GM21529 (cell line): ENCODE measurements around the gene GPC4.
"Not testable (repeated sequence)": the region's sequence is repeated elsewhere in the genome, so short reads cannot be mapped to it uniquely, and the experiment has no call there.

Experiments
- ATAC-seq: cut with Tn5 transposase; IDR thresholded peaks from one replicate; pipeline ENCODE4 v1.9.1; 2021; ENCODE audit not compliant: unreplicated experiment

Gene GPC4

DNA sequence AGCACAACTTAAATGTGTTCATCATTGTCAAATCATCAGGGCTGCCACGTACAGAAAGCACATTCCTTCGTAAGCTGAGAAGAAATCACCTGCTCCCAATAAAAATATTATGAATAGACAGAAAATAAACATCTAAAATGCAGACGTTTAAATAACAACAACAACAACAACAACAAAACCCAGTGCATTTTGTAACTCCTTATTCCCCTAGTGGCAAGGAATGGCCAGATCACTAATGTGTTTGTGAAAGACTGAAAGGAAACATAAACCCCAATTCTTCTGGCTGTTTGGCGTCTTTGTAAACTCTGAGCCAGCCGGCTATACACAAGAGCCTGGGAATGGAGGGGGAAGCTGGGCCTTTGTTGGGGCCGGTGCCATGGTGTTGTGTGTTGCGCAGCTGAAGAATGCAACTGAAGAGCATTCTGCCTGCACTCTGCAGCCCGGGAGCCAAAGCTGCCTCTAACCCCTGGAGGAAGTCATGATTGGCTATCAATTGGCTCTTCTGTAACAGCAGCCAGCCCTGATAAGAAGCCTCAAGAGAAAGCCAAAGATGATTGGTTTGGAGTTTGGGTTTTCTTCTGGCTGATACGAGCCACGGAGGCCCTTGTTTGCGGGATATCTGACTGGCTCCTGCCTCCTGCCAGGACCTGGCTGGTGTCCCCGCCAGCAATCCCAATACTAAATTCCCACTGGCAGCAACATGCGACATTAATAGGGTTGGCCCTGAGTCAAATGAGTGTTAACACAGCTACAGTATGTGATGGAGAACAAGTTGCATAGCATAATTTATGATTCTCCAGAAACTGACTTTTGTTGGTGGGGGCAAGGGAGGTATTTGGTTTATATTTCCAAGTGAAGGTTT lies 107.4 kb downstream of the GPC4 start:
- no peak for ATAC-seq

- ATAC-seq: no peak
Measured at GRCh38 chrX:133307094-133307493, 108.2 kb downstream of the GPC4 start.

GRCh38 chrX:133306316-133306715 lies 109.0 kb downstream of the GPC4 start:
- ATAC-seq: no peak

DNA sequence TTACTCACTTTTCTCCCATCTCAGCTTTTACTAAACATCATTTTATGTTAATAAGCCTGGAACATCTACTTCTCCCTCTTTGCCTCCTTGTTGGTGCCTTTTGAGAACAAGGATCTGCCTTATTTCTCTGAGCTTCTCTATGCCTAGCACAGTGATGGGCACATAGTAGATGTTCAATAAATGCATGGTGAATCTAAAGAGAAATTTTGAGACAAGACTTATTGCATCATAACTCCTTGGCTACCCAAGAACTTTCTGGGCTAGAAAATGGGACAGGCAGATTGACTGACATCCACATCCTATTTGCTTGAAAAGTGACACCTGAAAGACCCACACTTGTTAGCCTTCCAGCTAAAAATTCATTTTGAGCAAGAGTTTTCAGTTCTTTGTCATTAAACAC lies 109.9 kb downstream of the GPC4 start:
- ATAC-seq: no peak

DNA sequence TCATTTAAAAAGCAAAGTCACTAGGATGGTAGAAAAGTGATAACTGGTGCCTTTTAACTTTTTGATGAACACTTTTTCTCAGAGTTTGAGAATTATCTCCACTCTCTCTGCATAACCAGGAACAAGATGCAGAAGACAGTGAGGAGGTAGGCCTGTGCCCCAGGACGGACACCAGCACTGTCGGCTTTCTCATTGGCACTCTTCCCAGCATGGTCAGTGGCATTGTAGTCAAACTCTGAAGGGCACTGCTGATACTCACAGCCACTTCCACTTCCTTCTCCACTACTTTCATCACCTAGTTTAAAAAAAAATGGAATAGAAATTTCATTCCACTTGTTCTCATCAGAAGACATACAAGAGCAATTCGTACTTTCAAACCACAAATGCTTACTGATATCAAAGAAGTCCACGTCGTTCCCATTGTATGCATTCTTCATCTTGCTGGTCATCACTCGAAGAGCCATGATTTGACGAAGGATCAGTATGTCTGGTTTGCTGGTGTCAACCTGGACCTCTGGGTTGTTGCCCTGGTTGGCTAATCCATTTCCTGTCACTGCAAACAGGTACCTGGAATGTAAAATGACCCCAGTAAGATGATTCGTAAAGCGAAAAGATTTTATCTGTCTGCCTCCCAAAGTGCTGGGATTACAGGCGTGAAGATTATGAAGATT lies 112.4 kb downstream of the GPC4 start:
- ATAC-seq: no peak

- ATAC-seq: no peak
Measured at GRCh38 chrX:133300591-133300990, 114.7 kb downstream of the GPC4 start.

DNA sequence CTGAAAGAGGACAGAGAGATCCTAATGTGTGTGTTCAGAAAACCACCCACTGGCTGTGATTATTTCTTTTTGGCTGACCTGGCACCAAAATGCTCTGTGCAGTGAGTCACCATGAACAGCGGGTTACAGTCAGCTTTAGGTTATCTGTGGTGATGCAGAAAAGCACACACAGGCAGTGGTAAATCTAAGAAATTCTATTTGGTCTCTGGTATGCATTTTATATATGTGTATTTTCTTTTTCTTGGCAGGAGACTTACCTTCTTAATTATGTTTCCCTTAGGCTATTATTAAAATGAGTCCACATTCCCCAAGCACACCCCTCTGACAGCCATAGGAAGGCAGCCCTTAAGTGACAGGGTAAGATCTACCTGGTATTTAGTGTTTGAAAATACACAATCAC lies 118.0 kb downstream of the GPC4 start:
- ATAC-seq: no peak

GRCh38 chrX:133294126-133294525 lies 121.2 kb downstream of the GPC4 start:
- no peak for ATAC-seq

- no peak for ATAC-seq
Measured at GRCh38 chrX:133290076-133290475, 125.2 kb downstream of the GPC4 start.

DNA sequence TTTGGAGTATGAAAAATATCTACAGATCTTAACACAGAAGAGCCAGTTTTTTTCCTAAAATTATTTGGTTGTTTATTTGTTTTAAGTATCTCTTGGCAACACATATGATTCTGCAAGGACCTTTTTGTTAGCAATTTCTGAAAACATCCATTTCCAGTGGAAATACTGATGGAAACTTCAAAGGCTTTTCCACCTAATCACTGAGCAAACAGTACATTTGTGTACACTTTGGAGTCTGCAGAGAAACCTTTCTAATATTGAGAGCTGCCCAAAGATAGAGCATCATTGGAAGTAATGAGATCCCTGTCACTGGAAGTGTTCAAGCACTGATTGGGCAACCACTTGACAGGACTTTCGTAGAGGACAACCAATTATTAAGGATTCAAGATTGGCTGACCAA lies 127.4 kb downstream of the GPC4 start:
- ATAC-seq: no peak

GRCh38 chrX:133285341-133285740 lies 129.9 kb downstream of the GPC4 start:
- ATAC-seq: no peak

- not testable (repeated sequence) for ATAC-seq
Measured at GRCh38 chrX:133279112-133279730, 136.1 kb downstream of the GPC4 start.

DNA sequence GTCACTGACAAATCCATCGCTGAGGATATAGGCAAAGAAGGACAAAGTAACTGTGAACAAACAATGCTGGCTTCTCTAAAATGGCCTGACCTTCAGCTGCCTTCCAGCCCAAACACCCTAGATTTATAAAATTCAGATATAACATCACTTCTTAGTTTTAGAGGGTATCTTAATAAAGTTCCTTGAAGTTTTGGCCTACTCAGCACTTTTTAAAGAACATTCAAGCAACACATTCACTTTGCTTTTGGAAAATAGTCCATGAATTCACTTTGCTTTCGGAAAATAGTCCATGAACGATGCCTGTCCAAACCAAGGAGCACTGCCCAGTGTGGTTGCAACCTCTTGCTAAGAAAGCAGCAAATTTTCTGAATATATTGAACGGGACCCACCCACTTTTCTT lies 142.1 kb downstream of the GPC4 start:
- no peak for ATAC-seq

GRCh38 chrX:133269168-133269567 lies 146.1 kb downstream of the GPC4 start:
- ATAC-seq: no peak

- ATAC-seq: no peak
Measured at GRCh38 chrX:133267621-133268020, 147.7 kb downstream of the GPC4 start.

GRCh38 chrX:133265331-133265730 lies 150.0 kb downstream of the GPC4 start:
- ATAC-seq: no peak

DNA sequence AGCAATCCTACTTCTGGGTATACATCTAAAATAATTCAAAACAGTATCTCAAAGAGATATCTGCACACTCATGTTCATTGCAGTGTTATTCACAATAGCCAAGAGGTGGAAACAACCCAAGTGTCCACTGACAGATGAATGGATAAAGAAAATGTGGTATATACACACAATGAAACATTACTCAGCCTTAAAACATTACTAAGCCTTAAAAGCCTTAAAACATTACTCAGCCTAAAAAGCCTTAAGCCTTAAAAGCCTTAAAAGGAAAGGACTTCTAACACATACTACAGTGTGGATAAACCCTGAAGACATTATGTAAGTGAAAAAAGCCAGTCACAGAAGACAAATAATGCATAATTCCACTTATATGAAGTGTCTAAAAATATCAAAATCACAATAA lies 156.8 kb downstream of the GPC4 start:
- no peak for ATAC-seq

DNA sequence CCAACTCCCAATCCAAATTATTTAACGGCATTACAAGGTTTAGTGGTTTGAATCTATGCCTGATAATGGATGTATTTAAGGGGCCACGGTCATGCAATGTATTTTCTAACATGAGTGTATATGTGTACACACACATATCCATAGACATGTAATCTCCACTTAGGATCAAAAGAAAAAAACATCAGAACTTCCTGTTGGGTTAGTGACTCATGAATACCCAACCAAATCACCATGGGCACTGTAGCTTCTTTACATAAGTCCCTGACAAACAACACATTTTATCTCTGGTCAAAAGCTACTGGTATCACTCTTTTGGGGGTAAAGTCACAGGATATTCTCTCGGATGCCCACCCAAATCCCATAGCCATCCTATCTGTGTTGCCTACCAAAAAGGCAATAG lies 160.6 kb downstream of the GPC4 start:
- ATAC-seq: no peak

GRCh38 chrX:133251204-133251603 lies 164.1 kb downstream of the GPC4 start:
- ATAC-seq: no peak

DNA sequence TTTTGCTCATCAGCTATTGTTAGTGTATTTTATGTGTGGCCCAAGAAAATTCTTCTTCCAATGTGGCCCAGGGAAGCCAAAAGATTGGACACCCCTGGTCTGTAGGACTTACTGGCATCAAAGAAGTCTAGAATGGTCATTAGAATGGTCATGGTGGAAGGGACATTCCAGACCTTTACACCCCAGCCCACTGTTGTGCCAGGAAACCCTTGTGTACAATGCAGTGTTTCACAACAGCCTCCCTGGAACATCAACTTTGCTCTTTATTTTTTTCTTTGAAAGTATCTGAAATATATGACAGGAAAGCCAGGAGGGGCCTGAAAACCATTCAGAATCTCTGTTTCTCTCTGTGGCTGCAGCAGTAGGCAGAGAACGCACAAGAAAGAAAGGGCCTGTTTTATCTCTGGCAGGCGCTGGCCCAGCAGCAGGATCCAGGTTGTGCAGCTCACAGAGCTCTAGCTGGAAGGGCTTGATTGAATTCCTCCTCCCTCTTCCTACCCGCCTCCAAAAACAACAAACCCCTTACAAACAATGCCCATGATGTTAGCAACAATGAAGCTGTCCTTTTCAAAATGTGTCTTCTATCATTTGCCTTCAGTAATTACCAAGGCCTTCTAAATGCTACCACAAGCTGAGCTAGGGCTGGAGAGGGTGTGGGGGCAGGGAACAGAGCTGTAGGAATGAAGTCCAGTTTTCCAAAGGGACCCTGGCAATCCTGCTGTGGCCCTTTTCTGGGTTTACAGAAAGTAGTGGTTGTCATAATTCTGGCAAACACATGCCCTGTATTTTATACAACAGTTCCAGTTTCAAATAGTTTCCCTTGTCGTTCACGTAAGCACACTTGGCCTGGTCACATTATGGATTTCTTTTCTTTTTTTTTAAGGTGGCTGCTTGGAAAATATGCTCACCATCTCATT lies 164.8 kb downstream of the GPC4 start:
- no peak for ATAC-seq
